Retina (tissue), 1 donor: ENCODE measurements around the gene MYOF.
"Not testable (repeated sequence)": the region's sequence is repeated elsewhere in the genome, so short reads cannot be mapped to it uniquely, and the experiment has no call there.

ENCODE experiments used
- DNase-seq: peaks from one replicate; pipeline ENCODE4 v3.0.0-alpha.2; 2016

Gene MYOF

DNA sequence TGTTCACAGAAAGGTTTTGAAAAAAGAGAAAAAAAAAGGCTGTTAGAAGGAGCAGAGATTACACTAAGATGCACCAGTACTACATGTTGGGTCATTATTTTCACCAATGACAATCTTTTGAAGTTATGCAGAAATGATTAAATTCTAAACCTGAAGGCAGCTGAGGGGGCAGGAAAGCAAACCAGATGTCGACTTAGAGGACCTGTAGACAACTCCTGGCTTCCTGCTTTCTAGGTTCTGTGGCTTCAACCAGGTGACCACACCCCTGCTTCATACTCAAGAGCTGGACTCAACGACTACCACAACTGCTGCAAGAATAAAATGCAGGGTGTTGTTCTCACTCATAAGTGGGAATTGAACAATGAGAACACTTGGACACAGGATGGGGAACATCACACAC, 30.0 kb downstream of the MYOF start:
- DNase-seq = no peak

DNA sequence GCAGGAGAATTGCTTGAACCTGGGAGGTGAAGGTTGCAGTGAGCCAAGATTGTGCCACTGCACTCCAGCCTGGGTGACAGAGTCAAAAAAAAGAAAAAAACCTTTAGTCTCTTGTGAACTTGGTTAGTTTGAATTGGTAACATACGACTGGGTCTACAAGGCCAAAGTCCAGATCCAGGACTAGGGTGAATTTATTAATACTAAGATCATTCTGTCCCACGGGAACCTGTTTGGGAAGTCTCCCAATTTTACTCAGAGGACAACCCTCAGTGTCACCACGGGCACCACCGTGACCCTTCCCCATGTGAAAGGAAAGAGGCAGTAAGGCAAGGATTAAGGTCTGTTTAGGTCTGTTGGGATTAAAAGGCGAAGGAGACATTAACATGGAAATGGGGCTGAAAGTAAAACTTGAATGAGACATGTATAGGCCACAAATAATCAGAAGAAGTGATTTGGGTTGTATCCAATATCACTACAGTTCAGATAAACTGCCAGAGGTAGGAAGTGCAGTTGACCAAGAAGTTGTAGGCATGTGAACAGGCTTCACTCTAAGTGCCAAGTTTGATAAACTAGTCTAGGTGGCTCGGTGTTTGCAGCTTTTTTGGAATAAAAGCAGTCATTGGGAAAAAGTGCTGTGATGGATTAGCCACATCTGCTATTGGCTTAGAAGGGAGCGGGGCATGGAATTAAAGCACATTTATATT, 30.7 kb downstream of the MYOF start:
- DNase-seq = no peak

DNA sequence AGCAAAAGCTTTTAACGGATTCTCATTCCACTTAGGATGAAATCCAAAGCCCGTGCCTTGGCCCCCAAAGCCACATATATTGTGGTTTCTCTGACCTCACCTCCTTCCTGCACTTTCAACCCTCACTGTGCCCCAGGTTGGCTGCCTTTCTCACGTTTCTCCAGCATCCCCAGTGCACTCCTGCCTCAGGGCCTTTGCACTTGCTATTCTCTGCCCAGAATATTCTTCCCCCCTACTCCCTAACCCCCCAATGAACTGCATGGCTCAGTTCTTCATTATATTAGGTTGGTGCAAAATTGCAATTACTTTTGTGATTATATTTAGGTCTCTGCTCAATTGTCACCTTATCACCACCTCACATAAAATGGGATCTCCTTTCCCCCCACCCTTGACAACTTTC, 34.2 kb downstream of the MYOF start:
- DNase-seq = no peak

DNA sequence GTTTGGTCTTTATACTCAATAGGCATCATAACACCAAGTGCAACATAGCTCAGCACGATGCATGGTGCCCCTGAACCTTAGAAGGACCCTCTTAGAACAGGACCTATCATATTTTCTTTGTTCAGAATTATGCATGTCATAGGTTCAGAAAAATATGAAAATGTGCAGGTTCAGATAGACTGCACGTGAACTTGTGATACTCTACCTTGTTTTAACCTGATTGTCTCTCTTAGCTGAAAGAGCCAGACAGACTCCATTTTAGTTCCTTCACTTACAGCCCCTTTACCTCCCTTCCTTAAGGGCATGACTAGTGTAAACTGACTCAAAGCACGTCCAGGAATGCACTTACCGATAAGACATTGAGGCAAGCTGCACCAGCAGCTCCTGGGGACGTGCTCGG, 35.1 kb downstream of the MYOF start:
- no peak for DNase-seq

DNA sequence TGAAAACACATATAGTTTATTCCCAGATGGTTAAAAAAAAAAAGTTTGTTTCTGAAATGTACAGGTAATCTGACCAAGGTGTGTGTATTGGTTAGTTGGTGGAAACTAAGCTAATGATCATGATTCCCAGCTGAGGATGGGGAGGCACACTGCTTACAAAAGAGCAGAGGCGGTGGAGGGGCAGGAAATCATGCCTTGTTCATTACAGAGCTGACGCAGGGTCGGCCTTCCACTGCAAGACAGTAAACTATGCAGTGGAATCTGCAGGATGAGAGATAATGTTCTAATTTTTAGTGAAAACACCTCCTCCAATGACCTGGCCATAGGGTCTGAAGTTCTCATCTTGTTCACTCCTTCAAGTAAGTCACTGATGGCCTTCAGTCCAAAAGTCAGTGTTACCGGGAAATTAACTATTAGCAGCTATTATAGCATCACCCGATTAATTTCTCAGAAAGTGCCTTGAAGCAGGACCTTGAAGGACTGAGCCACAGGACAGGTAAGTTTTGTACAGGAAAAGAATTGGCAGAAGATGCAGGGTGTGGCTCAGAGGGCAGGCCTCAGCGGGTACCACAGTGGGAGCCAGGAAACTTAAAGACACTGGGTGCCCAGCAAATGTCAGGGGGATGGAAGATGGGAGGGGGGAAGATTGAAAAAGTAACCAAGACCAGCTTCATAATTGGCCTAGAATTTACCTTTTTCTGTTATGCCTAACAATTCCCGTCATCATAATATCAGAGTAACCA, 36.0 kb downstream of the MYOF start:
- DNase-seq = no peak

DNA sequence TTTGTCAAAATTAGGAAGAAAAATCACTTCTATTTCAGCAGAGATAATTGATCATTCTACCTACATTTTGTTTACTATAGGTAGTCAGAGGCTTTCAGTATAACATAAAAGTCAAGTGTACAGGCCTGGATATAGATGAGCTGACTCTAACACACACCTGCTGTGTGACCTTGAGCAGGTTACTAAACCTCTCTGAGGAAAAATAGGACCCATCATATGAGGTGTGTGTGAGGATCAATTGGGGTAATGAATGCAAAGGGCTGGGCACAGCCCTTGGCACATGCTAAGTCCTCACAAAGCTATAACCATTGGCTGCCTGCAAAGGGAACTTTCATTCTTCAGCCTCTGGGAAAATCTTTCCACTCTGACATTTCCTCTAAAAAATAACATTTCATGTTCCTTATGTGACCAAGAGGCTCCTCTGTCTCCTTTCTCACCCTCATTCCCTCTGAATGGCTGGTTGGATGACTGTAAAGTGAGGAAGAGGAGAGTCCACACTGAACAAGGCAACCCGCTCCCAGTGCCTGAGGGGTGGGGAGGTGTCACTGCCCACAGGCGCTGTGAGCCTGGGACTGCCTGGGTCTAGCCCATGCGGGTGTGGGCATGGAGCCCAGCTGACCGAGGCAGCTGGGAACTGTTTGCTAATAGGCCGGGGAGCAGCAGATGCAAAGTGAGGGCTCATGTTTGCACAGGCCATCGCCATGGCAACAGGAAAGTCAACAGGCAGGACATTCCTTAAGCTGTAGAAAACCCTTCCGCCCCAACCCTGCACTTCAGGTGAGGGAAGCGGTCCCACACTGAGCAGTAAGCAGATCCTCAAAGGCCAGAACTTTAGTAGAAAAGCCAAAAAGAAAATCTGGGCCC, 36.8 kb downstream of the MYOF start:
- peak; percentile 68 for DNase-seq

DNA sequence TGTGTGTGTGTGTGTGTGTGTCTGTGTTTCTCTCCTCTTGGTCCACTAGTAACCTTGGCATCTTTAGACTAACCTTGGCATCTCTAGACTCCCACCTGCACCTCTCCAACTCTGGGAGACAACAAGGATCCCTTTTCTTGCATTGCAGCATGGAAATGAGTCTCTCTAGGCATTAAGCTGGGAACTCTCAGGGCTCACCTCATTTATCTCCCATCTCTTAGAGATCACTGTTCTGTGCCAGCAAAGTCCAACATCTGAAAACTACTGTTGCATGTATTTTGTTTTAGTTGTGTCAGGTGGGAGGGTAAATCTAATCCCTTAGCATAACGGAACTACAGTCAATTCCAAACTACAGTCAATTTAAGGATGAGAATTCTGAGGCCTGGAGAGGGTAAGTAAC, 38.7 kb downstream of the MYOF start:
- DNase-seq = no peak

DNA sequence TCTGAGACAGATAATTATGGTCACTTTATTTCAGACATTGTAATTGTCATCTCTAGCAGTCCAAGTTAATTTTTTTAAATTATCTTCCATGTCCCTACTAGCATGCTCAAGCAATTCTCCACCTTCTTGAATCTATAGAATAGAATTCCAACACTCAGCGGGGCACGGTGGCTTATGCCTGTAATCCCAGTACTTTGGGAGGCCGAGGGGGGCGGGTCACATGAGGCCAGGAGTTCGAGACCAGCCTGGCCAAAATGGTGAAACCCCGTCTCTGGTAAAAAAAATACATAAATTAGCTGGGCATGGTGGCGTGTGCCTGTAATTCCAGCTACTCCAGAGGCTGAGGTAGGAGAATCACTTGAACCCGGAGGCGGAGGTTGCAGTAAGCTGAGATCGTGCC, 39.4 kb downstream of the MYOF start:
- not testable (repeated sequence) for DNase-seq

DNA sequence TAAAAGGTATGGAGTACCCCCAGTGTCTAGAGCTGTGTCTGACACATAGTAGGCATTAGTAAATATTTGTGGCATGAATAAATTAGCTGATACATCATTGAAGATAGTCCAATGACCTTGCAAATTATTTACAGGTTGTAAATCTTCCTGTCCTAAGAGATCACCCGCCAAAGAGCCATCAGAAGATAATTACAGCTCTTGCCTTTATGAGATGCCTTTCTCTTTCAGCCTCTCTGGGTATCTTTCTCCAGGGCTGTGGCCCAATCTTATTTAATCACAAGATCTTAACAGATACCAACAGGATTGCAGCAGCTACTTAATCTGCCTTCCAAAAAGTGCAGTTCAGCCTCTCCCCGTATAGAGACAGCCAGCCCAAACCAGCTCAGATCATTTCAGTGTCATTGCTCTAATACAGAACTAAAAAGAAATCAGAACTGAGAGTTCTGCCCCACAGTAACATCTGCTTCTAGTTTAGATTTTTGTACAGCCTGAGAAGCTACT, 41.5 kb downstream of the MYOF start:
- DNase-seq = no peak

DNA sequence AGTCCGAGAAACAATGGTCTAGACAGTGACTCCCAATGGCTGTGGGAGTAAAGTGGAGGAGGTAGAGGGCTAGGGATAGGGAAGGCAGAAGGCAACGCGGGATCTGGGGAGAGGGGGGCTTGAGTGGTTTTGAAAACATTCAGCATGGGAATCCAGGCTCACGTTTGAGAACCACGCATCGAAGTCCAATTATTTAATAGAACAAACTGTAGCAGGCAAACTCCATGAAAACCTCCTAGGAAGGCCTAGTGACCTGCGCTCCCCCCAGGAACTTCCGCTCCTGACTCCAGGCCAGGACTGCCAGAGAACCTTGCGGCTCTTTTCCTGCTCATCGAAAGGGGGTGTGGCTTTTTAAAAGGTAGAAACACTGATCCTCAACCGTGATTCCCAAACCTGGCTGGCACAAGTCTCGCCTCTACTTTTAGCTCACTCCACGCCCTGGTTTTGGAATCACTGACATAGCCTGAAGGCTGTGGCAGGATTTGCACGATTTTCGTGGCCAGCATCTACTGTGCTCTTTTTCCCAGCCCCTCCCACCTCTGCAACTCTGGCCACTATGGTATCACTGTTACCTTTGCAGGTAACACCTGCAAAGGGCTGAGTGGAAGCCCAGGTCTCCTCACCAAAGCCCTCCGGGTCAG, 43.4 kb downstream of the MYOF start:
- peak; percentile 29 for DNase-seq

DNA sequence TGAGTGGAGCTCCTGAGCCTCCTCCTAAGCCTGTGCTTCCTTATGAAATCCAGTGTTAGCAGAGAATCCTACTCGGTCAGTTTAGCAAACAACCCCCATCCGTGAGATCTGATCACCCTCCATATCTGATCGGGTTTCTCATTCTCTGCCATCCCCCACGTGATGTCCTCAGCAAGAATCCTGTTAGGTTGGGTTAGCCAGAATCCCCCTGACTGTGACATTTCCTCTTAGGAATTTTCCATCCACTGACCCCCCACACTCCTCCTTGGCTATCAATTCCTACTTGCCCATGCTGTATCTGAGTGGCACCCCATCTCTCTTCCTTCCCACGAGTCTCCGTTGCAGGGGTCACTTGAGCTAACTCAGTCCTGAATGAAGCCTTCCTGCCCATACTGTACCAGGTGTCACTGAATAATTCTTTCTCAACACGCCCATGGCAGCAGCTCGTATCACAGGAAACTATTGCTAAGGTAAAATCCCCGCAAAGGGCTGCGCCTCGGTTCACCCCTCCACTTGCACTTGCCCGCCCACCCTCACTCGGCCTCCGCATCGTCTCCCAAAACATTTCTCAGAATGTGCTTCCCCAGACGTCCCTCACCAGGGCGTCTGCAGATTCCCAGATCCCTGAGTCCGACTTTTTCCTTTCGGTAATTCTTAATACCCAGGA, 44.1 kb downstream of the MYOF start:
- DNase-seq = no peak

DNA sequence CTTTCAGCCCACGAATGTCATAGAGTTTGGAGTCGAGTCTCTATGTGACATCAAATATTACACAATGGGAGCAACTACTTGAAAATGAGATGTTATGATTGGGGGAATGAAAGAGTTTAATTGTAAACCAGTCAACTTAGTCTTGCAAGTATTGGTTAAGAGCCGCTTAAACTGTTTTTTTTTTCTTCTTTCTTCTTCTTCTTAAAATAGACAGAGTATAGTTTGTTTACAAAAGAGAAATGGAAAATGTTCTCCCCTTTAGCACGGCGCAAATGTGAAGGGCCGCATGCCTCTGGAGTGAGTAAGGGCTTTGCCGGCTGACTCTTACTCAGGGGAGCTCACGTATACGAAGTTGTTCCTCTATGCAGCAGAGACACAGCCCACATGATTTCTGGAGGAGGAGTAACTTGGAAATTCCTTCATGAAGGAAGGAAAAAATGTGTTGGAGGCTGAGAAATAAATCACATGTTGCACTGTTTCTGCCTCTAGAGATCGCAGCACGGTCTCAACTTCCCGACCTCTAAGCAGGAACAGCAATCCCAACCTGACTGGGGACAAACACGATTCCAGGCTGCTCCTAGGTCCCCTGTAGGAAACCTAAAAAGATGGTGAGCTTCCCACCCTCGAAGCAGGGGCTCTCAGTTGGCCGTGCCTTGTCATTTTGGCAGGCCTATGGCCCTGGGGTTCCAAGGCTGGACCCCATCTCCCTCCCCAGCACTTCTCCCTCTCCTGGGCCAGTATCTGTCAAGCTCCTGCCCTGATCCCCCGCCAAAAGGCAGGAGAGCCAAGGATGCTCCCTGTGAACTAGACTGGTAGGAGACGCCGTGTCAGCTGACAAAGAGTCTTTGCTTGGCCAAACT, 44.8 kb downstream of the MYOF start:
- peak; percentile 59 for DNase-seq

DNA sequence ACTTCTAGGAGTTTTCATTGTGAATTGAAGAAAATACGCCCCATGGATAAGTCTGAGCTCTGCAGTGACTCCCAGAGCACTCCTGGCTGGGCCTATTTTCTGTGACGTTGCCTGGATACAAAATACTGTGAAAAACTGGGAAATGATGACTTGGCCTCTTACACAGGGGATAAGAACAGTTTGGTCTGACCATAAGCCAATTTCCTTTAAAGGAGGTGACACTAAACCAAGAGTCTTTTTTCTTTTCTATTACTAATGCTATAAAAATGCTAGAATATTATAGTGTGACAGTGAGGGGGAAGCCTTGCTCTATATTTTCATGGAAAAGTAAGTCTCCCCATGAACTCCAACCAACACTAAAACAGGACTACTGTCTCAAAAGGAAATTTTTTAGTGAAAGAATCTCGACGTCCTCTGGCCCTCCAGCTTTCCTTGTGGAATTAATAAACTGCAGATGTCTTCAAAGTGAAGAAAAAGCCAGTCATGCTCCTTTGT, 45.5 kb downstream of the MYOF start:
- peak; percentile 28 for DNase-seq

DNA sequence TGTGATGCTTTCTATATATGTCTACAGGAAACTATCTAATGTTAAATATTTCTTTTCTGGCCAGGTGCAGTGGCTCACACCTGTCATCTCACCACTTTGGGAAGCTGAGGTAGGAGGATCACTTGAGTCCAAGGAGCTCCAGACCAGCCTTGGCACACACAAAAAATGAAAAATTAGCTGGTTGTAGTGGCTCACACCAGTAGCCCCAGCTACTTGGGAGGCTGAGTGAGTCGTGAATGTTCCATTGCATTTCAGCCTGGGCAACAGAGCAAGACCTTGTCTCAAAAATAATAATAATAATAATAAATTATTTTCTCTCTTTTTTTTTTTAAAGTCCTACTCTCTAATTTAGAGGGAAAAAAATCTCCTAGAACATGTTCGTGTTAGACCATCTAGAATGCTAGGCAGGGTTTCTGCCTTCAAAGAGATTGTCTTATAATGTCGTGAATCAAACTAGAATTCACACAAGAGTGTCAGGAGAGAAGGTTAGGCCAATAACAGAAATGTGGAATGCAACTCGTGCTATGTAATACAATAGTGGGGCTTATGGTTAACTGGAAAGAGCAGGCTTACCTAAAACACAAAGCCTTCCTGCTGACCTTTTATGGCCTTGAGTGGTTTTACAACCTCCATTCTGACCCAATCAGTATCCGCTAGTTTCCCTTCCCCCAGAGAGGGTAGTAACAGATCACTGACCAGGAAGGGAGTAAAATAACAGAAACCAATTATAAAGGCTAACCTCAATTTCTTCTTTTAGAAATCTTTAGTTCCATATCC, 46.3 kb downstream of the MYOF start:
- DNase-seq = no peak

DNA sequence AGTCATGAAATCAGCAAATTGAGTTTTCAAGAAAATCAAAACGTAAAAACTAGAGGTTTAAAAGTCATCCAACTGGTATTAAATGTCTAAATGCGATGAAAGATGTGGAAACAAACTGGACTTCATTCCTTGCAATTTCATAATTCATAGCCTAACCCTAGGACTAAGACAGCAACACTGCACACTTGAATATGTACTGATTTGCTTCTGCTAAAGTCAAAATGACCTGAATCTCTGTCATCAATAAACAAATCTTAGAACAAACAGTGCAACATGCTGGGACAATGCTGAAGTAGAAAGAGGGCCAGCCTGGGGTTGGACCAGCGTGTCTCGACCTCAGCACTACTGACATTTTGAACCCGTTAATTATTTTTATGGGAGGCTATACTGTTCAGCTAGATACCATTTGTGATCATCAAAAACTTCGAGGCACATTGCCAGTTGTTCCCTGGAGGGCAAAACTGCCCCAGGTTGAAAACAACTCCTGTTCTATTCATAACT, 47.1 kb downstream of the MYOF start:
- no peak for DNase-seq

DNA sequence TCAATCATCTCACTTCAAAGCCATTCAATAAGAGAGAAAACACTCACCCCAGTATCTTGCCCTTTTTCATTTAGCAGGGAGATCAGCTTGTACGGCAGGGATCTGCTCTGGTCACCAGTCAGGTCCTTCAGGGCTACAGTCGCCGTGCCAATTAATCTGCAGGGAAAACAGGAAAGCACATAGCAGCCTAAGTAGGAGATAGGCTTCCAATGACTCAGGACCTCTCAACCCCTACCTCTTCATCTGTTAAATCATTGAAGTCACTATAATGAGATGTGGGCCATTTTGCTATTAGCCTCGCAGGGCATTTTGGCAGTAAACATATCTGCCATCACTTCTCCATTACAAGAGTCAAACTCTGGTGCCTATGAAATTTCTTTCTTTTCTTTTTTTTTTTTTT, 50.8 kb downstream of the MYOF start:
- no peak for DNase-seq

DNA sequence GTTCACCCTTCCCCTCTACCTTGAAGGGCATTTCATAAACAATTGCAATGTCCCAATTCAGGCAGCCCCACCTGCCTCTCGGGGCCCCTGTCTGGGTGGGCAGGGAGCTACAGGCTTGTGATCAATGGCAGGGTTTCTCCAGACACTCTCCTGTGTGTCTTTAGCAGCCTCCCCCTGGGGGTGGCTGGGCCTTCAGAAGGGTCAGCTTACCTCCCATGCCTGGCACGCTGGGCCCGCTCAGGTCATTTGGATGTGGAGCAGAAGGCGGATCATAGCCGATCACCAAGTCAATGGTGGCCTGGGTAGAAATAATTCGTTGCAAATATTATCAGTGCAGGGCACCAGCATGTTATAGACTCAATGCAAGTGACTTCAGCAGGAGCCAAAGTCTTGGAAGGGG, 56.3 kb downstream of the MYOF start:
- DNase-seq = no peak

DNA sequence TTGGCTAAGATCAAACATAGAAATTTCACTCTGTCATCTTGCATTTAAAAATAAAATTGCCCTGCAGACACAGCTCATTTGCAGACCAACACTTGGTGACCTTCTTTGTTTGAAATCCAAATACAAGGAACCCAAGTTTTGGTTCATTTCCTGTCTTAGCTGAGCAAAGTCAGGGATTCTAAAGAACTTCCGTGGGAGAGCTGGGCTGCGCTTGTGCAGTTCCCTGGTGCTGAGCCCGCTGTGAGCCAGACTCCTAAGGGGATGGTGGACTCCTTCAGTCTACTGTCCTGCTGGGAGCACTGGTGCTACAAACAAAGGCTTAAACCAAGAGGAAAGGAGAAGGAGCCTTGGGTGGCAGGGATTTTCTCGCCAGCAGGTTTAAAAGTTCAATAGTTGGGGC, 60.0 kb downstream of the MYOF start:
- DNase-seq = no peak

DNA sequence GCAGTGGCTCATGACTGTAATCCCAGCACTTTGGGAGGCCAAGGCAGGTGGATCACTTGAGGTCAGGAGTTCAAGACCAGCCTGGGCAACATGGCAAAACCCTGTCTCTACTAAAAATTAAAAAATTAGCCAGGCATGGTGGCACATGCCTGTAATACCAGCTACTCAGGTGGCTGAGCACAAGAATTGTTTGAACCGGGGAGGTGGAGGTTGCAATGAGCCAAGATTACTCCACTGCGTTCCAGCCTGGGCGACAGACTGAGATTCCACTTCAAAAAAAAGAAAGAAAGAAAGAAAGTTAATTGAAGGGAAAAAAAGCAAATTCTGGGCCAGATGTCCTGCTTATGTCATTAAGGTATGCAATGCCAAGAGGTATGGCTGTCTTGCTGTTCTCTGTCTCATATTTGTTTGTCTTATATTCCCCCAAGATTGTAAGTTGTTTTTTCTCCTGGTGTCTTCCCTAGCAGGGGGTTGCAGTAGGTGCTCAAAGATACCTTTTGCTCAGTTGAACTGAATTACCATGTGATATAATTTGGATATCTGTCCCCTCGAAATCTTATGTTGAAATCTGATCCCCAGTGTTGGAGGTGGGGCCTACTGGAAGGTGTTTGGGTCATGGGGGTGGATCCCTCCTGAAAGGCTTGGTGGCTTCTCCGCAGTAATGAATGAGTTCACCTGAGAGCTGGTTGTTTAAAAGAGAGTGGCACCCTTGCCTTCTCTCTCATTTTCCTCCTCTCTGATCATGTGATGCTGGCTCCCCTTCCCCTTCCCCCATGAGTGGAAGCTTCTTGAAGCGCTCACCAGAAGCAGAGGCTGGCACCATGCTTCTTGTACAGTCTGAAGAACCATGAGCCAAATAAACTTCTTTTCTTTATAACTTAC, 60.9 kb downstream of the MYOF start:
- DNase-seq = no peak
